PC-9 (cell line): ENCODE data around the gene MTMR3.

Experiments
- CTCF ChIP-seq: fragments of 200-600 bp; sonication (generic); conservative IDR thresholded peaks from 2 replicates; pipeline ENCODE4 v1.6.1; 2017; ENCODE audit warnings: mixed run types, antibody characterized with exemption, mild to moderate bottlenecking, moderate library complexity
- EZH2 ChIP-seq: fragments of 200-600 bp; sonication (generic); IDR thresholded peaks from 2 replicates; pipeline ENCODE4 v1.8.0; 2017; ENCODE audit warnings: antibody characterized with exemption, low read depth

GRCh38 chr22:29936186-29936585 is 53.2 kb downstream of the MTMR3 start:
- TF ChIP-seq CTCF, result no peak
- TF ChIP-seq EZH2, result no peak
